LNCAP (cell line): ENCODE data around the gene TRPM8.

ENCODE experiments used
- TF ChIP-seq, protein P1 (sequence below): fragments of 450-650 bp; IDR thresholded peaks from 2 replicates; pipeline ENCODE4 v1.5.1; 2017; ENCODE audit warnings: mild to moderate bottlenecking

Gene TRPM8

GRCh38 chr2:234019896-234020295 lies 102.7 kb downstream of the TRPM8 start:
- TF ChIP-seq, protein P1, sequence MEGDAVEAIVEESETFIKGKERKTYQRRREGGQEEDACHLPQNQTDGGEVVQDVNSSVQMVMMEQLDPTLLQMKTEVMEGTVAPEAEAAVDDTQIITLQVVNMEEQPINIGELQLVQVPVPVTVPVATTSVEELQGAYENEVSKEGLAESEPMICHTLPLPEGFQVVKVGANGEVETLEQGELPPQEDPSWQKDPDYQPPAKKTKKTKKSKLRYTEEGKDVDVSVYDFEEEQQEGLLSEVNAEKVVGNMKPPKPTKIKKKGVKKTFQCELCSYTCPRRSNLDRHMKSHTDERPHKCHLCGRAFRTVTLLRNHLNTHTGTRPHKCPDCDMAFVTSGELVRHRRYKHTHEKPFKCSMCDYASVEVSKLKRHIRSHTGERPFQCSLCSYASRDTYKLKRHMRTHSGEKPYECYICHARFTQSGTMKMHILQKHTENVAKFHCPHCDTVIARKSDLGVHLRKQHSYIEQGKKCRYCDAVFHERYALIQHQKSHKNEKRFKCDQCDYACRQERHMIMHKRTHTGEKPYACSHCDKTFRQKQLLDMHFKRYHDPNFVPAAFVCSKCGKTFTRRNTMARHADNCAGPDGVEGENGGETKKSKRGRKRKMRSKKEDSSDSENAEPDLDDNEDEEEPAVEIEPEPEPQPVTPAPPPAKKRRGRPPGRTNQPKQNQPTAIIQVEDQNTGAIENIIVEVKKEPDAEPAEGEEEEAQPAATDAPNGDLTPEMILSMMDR, result no peak

DNA sequence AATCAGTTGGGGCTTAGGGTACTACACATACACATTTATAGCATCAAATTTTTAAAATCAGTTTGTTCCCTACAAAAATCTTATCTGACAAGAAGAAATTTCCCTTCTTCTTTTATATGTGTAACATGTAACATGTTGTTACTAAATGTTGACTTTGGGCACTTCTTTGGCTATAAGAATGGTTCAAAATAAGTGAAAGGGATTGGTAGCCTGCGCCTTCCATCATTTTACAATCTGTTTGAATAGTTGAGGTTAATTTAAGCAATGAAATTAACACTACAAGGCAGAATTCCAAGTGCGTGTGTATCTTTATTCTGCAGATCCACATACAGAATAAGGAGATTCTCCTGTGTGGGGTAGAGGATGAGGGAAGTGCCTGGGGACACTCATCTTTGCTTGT lies 103.2 kb downstream of the TRPM8 start:
- TF ChIP-seq, protein P1, result no peak

- TF ChIP-seq, protein P1, result no peak
Measured at GRCh38 chr2:234022424-234022823, 105.3 kb downstream of the TRPM8 start.

DNA sequence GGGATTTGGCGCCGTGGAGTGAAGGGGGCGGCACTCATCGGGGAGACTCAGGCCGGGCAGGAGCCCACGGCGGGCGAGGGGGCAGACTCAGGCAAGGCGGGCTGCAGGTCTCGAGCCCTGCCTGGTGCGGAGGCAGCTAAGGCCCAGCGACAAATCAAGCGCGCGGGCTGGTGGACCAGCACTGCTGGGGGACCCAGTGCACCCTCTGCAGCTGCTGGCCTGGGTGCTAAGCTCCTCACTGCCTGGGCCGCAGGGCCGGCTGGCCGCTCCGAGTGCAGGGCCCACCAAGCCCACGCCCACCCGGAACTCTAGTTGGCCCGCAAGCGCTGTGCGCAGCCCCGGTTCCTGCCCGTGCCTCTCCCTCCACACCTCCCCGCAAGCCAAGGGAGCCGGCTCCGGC lies 107.1 kb downstream of the TRPM8 start:
- TF ChIP-seq, protein P1, result no peak

DNA sequence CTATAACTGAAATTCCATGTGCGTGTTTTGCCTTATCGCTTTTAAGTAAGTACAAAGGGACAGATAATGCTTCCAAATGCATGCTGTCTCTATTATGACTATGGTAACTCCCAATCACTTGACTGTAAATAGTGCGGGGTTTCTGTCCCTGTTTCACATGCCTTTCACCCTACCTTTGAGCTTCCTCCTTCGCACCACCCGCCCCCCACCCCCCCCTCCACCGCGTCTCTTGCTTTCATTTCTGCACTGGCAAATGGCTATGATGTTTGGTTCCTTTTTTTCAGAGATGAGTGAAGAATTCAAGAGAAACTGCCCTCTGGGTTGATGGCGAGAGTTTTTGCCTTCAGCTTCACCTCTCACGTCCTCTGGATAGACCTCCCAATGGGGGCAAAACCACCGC lies 108.3 kb downstream of the TRPM8 start:
- TF ChIP-seq, protein P1, result no peak

DNA sequence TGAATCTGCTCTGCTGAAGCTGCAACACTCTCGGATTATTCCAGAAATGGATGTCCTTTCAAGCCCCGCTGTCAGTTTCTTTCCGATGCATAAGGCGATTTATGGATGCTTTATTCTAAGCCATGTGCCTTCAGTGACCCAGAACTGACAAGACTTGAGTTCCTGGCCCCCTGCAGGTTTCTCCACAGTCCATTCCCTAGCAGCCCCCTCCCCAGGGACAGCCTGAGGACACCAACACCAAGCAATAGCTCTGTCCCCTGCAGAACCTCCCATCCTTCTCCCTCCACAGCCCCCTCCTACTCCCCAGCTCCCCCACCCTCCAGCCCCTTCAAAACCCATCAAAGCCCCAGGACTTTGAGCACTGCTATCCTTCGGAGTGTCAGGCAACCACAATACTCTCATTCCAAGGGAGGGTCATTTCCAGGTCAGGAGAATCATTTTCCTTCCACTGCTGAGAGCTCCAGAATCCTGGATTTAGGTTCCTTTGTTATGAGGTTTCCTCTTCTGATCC lies 108.8 kb downstream of the TRPM8 start:
- TF ChIP-seq, protein P1, result no peak

DNA sequence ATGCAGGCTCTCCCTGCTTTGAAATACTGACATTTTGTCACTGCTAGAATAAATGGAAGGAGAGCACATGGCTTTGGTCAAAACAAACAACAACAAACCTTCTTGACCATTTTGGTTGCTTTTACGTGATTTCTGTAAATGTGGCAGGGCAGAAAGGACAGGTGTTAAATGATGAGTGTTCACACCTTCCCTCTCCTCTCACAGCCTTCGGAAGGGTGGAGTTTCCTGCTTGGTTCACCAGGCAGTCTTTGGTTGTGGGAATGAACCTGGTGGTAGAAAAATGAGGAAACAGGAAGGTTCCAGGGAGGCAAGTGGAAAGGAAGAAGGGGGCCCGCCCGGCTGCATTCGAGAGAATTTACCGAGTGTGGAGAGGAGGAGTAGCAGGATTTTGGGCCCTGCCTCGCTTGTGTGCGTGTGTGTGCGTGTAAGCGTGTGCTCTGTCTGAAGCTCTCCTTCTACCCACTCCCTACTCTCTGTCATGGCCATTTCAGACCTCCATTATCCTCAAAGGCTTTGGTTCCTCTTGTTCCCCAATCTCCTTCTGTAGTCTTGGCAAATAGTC lies 109.6 kb downstream of the TRPM8 start:
- TF ChIP-seq, protein P1, result no peak

DNA sequence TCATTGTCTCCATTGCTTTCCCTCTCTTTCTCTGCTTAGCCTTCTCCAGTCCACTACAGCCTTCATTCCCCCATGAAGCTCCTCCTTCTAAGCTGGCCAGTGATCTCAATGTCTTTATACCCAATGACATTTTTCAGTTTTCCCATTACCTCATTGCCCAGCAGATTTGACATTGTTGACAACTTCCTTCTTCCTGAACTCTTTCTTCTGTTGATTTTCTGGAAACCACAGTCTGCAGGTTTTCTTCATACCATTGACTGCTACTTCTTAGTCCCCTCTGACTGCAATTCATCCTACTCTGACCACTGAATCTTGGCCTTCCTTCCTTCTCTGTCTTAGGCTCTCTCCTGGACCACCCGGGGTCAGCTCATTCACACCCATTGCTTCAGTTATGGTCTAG lies 110.5 kb downstream of the TRPM8 start:
- TF ChIP-seq, protein P1, result no peak
